Left ventricle myocardium inferior (tissue), 1 donor: Measurements from ENCODE around the gene FBXO40. TPM values are rescaled to one million over a fixed set of nuclear protein-coding genes. Genes with fewer than 3 reads are reported as not detected.

Experiments used
- DNase-seq: peaks from one replicate; pipeline ENCODE4 v3.0.0-alpha.2; 2020
- H3K27ac ChIP-seq: fragments of 200-600 bp; replicated peaks from 2 replicates; pipeline ENCODE4 v1.8.0; 2021
- H3K27me3 ChIP-seq: fragments of 200-600 bp; 2 replicates; pipeline ENCODE4 v1.8.0; 2021; ENCODE audit warnings: low read depth
- H3K36me3 ChIP-seq: fragments of 200-600 bp; 2 replicates; pipeline ENCODE4 v1.8.0; 2021
- H3K4me1 ChIP-seq: fragments of 200-600 bp; 2 replicates; pipeline ENCODE4 v1.8.0; 2021
- H3K4me3 ChIP-seq: fragments of 200-600 bp; 2 replicates; pipeline ENCODE4 v1.8.0; 2021; ENCODE audit warnings: mild to moderate bottlenecking, moderate library complexity
- H3K9me3 ChIP-seq: fragments of 200-600 bp; replicated peaks from 2 replicates; pipeline ENCODE4 v1.8.0; 2021
- intact Hi-C: fragments of 100-400 bp; cut with micrococcal nuclease; formaldehyde crosslinking; loops from one replicate; pipeline ENCODE4 v1.11.0; 2022
- total RNA-seq: library from RNA; stranded (reverse); fragmentation: NEBNext Ultra II Directional; extraction: Animal tissue kit (Norgen Biotek cat#: 25700); gene quantifications from one replicate; pipeline ENCODE4 v1.2.1, GENCODE V29; 2021
- TF ChIP-seq, protein P1 (sequence below): fragments of 200-600 bp; IDR thresholded peaks from 2 replicates; pipeline ENCODE4 v1.8.0; 2021; ENCODE audit warnings: antibody characterized with exemption, mild to moderate bottlenecking, borderline replicate concordance
- donor health status: DM: no; HTN: yes; CAD: no; lungs with severe emphysema.

The FBXO40 gene
- total RNA-seq, 1 donor from 2014 or later, result 245 TPM

DNA sequence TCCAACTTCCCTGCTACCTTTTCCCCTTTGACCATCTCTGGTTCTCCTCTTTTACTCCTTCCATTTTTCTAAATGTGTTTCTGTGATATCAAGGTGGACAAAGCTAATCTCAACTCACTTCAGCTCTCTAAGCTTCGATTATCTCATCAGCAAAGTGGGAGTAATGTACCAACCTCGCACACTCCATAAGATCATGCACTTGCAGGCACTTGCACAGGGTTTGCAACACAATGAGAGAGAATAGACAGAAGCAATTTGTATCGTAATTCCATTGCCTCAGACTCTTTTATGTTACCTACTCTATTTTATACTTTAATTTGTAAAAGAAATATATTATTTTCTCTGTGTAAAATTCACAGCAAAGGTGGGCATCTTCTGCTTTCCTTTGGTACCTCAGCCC, 40.4 kb upstream of the FBXO40 start:
- Histone ChIP-seq H3K4me1 (peaks cover 2% of the 10 kb centered on the region), H3K36me3 (no peaks in the 10 kb centered on the region), H3K27me3 (no peaks in the 10 kb centered on the region), H3K9me3 (no peaks in the 10 kb centered on the region), H3K4me3 (no peak overlapping the region), H3K27ac (no peak overlapping the region)
- DNase-seq, result no peak
- intact Hi-C loops, result no loop called here
- TF ChIP-seq, protein P1, sequence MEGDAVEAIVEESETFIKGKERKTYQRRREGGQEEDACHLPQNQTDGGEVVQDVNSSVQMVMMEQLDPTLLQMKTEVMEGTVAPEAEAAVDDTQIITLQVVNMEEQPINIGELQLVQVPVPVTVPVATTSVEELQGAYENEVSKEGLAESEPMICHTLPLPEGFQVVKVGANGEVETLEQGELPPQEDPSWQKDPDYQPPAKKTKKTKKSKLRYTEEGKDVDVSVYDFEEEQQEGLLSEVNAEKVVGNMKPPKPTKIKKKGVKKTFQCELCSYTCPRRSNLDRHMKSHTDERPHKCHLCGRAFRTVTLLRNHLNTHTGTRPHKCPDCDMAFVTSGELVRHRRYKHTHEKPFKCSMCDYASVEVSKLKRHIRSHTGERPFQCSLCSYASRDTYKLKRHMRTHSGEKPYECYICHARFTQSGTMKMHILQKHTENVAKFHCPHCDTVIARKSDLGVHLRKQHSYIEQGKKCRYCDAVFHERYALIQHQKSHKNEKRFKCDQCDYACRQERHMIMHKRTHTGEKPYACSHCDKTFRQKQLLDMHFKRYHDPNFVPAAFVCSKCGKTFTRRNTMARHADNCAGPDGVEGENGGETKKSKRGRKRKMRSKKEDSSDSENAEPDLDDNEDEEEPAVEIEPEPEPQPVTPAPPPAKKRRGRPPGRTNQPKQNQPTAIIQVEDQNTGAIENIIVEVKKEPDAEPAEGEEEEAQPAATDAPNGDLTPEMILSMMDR, result no peak

DNA sequence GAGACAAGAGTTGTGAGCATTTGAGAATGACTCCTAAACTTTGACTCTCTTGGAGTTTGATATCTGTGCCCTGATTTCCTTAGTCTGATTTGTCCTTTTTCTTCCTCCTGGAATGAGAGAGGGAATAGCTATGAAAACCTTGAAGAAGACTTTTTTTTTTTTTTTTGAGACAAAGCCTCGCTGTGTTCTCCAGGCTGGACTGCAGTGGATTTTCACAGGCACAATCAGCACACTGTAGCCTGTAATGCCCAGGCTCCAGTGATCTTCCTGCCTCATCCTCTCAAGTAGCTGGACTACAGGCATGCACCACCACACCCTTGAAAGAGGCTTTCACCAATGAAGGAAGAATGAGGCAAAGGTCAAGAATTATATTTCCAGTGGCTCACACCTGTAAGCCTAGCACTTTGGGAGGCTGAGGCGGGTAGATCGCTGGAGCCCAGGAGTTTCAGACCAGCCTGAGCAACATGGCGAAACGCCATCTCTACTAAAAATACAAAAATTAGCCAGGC, 35.7 kb upstream of the FBXO40 start:
- no peak overlapping the region for H3K27ac ChIP-seq
- no peaks in the 10 kb centered on the region for H3K36me3 ChIP-seq
- intact Hi-C loops, result no loop called here
- no peak overlapping the region for H3K4me3 ChIP-seq
- TF ChIP-seq, protein P1, result no peak
- peaks cover under 1% of the 10 kb centered on the region for H3K4me1 ChIP-seq
- no peak for DNase-seq
- no peaks in the 10 kb centered on the region for H3K27me3 ChIP-seq
- no peaks in the 10 kb centered on the region for H3K9me3 ChIP-seq

DNA sequence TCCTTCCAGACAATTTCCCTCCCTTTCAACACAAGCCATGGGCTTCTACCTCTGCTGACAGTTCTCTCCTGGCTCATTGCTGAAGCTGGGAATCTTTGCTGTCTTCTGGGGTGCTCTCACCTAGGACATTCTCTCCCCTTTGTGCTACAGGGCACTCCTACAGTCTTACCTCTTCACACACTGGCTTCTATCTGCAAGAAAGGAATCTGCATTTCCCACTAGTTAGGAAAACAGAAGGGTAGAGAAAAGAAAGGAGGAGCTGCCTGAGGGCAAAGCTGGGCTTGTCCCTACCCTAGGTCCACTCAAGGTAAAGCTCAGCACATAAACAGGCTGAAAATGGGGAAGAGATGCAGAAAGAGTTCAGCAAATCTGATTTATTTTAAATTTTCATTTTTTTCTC, 31.0 kb upstream of the FBXO40 start:
- TF ChIP-seq, protein P1, result no peak
- H3K27me3 ChIP-seq, result no peaks in the 10 kb centered on the region
- no peaks in the 10 kb centered on the region for H3K9me3 ChIP-seq
- no peak for DNase-seq
- intact Hi-C loops, result no loop called here
- H3K4me1 ChIP-seq, result no peaks in the 10 kb centered on the region
- no peak overlapping the region for H3K27ac ChIP-seq
- H3K36me3 ChIP-seq, result no peaks in the 10 kb centered on the region
- no peak overlapping the region for H3K4me3 ChIP-seq

DNA sequence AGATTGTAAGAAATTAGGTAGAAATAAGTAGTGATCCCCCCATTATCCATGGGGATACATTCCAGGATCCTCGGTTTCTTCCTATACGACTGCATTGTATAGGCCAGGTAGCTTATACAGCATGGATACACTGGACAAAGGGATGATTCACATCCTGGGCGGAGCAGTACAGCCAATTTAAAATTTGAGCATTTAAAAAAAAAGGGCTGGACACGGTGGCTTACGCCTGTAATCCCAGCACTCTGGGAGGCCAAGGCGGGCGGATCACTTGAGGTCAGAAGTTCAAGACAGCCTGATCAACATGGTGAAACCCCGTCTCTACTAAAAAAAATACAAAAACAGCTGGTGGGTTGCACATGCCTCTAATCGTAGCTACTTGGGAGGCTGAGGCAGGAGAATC, 26.4 kb upstream of the FBXO40 start:
- Histone ChIP-seq H3K4me3 (no peak overlapping the region), H3K4me1 (no peaks in the 10 kb centered on the region), H3K9me3 (no peaks in the 10 kb centered on the region), H3K36me3 (no peaks in the 10 kb centered on the region), H3K27me3 (no peaks in the 10 kb centered on the region), H3K27ac (no peak overlapping the region)
- TF ChIP-seq, protein P1, result no peak
- intact Hi-C loops, result no loop called here
- DNase-seq, result no peak

DNA sequence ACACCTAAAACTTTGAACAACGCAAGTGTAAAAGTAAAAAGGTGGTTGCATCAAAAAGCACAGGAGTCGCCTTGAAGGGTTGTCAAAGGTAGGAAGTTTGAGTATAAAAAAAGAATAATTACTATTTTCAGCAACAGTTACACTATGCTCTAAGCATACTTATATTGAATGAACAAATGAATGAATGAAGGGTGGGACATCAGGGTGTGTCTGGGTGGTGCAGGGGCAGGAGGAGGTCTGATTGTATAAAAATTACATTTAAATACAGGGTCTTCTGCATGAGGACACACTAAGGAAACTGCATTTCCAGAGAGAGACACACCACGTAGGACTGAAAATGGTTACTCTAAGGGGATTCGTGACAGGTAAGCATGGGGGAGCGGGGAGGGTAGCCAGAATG, 25.5 kb upstream of the FBXO40 start, which contains the start of gene ARGFX:
TSS of gene ARGFX (plus strand) at position 301 of the 400 bp plus-strand sequence. CDS start 2,765 bp downstream, outside the sequence.
- DNase-seq, result no peak
- Histone ChIP-seq H3K36me3 (no peaks in the 10 kb centered on the region), H3K27ac (no peak within 1 kb of the TSS), H3K27me3 (no peaks in the 10 kb centered on the region), H3K4me3 (no peak within 1 kb of the TSS), H3K9me3 (no peaks in the 10 kb centered on the region), H3K4me1 (no peaks in the 10 kb centered on the region)
- intact Hi-C loops, result no loop called here
- TF ChIP-seq, protein P1, result no peak
